GM18907 (cell line): ENCODE data around the gene PHACTR2.
"Not testable (repeated sequence)": the region's sequence is repeated elsewhere in the genome, so short reads cannot be mapped to it uniquely, and the experiment has no call there.

Experiments used
- ATAC-seq: cut with Tn5 transposase; IDR thresholded peaks from one replicate; pipeline ENCODE4 v1.9.1; 2021; ENCODE audit warnings: mild to moderate bottlenecking, moderate library complexity; ENCODE audit not compliant: unreplicated experiment

PHACTR2 gene

GRCh38 chr6:143851706-143852105 lies 173.9 kb downstream of the PHACTR2 start:
- not testable (repeated sequence) for ATAC-seq

DNA sequence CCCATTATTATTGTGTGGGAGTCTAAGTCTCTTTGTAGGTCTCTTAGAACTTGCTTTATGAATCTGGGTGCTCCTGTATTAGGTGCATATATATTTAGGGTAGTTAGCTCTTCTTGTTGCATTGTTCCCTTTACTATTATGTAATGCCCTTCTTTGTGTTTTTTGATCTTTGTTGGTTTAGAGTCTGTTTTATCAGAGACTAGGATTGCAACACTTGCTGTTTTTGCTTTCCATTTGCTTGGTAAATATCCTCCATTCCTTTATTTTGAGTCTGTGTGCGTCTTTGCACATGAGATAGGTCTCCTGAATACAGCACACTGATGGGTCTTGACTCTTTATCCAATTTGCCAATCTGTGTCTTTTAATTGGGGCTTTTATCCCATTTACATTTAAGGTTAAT lies 177.3 kb downstream of the PHACTR2 start:
- ATAC-seq = not testable (repeated sequence)

- ATAC-seq = not testable (repeated sequence)
Observed at GRCh38 chr6:143856762-143857161, 179.0 kb downstream of the PHACTR2 start.

GRCh38 chr6:143857651-143858050 lies 179.9 kb downstream of the PHACTR2 start:
- ATAC-seq = no peak

DNA sequence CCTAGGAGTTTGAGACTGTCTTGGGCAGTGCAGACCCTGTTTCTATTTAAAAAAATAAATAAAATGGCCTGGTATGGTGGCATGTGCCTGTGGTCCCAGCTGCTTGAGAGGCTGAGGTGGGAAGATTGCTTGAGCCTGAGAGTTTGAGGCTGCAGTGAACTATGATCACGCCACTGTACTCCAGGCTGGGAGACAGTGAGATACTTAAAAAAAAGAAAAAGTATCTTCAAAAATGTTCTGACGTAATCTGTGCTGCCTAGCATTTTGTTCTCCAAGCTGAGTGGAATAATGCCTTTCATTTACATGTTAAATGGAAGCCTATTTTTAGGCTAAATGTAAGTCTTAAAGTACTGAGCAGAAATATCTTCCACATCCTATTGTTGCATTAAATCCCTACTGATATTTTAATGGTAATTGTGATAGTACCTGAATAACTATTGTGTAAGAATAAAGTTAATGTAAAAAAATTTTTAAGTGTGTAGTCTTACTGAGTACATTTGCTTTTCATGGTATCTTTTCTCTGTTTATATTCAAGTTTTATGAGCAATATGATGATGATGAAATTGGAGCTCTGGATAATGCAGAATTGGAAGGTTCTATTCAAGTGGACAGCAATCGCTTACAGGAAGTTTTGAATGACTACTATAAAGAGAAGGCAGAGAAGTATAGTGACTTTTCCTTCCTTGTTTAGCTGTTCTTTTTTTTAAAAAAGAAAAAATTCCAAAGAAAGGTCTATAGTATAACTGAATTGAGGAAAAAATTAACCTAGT lies 182.3 kb downstream of the PHACTR2 start:
- ATAC-seq = no peak

DNA sequence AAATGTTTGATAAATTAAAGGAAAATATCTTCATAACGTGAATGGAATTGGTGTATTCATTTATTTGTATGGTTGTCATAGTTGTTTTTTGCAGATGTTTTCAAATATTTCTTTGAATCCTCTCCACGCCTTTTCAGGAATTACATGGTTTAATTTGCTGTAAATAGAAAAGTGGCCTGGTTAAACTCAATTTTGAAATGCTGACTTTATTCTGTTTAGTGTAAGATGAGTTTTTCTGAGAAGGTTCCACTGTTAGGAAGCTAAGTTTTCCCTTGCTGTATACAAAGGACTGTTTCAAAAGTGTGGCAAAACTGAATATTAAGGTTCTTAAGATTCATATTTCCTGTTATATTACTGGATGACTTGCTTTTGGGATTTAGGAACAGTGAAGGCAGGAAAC lies 186.0 kb downstream of the PHACTR2 start:
- ATAC-seq = no peak

DNA sequence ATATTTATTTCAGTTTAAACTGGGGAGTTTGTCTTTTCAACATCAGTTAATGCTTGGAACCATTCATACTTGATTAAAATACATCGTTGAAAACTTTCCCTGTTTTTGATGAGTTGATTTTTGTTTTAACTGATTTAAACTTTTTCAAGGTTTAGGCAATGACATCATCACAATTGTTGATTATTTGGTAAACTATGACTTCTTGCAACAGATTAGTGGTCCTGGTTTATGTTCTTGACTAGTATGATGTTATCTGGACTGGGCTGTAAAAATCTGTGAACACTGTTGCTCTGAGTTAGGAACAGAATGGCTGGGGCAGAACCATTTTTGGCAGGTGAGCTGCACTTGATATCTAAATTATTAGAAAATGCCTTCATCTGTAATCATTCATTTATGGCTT lies 186.5 kb downstream of the PHACTR2 start, which contains the start of gene ZC2HC1B:
TSS of gene ZC2HC1B (plus strand) at position 241 of the 400 bp plus-strand sequence. CDS start at position 307, 66 bp downstream.
- no peak for ATAC-seq

- no peak for ATAC-seq
Observed at GRCh38 chr6:143867236-143867635, 189.5 kb downstream of the PHACTR2 start.

- ATAC-seq = not testable (repeated sequence)
Observed at GRCh38 chr6:143868808-143869207, 191.0 kb downstream of the PHACTR2 start.

- not testable (repeated sequence) for ATAC-seq
Observed at GRCh38 chr6:143871202-143871730, 193.5 kb downstream of the PHACTR2 start.

DNA sequence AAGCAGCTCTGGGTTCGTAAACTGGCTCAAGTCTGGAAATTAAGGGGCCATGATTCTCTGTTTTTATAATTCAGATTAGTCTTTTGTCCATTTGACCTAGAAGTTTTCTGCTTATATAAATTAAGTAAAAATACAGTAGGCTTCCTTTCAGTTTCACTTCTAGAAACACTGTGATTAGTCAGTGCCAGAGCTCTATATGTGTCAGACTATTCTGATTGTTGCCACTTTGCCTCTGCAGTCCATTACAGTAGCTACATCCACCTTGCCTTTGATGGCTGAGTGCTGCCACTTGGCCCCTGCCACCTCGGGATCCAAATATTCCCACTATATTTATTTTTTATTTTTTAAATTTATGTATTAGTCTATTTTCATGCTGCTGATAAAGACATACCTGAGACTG lies 194.4 kb downstream of the PHACTR2 start:
- peak; percentile 95 for ATAC-seq

- ATAC-seq = not testable (repeated sequence)
Observed at GRCh38 chr6:143873600-143873999, 195.8 kb downstream of the PHACTR2 start.

DNA sequence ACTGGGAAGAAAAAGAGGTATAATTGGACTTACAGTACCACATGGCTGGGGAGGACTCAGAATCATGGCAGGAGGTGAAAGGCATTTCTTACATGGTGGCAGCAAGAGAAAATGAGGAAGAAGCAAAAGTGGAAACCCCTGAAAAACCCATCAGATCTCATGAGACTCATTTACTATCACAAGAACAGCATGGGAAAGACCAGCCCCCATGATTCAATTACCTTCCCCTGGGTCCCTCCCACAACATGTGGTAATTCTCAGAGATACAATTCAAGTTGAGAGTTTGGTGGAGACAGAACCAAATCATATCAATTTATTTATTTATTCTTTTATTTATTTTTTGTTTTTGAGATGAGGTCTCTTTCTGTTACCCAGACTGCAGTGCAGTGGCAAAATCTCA lies 196.7 kb downstream of the PHACTR2 start:
- not testable (repeated sequence) for ATAC-seq

GRCh38 chr6:143877584-143878271 lies 200.0 kb downstream of the PHACTR2 start:
- ATAC-seq = no peak

GRCh38 chr6:143878272-143878760 lies 200.6 kb downstream of the PHACTR2 start:
- no peak for ATAC-seq

- no peak for ATAC-seq
Observed at GRCh38 chr6:143880412-143880811, 202.6 kb downstream of the PHACTR2 start.
